A549 (cell line): ENCODE results near the gene SLC46A2. TPM values are rescaled to one million over a fixed set of nuclear protein-coding genes. Genes with fewer than 3 reads are reported as not detected.

Experiments
- ATAC-seq, 2 experiments: fragments of 200-7000 bp in 1 of 2; fragments of >200 bp in 1 of 2; cut with Nextera tagmentation in 1 of 2; cut with Tn5 transposase in 1 of 2; 3 replicates each; pipeline versions ENCODE4 v1.8.0 to v1.9.1; 2018 to 2020; ENCODE audit warnings: mild to moderate bottlenecking in 1 of 2, moderate library complexity in 1 of 2
- CTCF ChIA-PET: fragments of 300-600 bp; sonication (Branson Sonifier 250); formaldehyde crosslinking; extraction: SDS; loops from one replicate; lab custom pipeline; 2021; ENCODE audit warnings: antibody characterized with exemption, inconsistent platforms; lab: Yijun Ruan, JAX
- POLR2A ChIA-PET: fragments of 350-600 bp; formaldehyde crosslinking; extraction: SDS; loops from one replicate; lab custom pipeline; 2021; ENCODE audit warnings: antibody characterized with exemption, inconsistent platforms; lab: Yijun Ruan, JAX
- DNase-seq, 2 experiments: peaks; one replicate each; pipeline versions ENCODE4 v3.0.0 to v3.0.0-alpha.2; 2011 to 2016; ENCODE audit warnings: low read depth in 1 of 2, low spot score in 1 of 2
- FAIRE-seq: peaks from 2 replicates; lab custom pipeline; 2011; peaks lifted over from hg19 to GRCh38; lab: Jason Lieb, UNC
- H3K27ac ChIP-seq, 2 experiments: fragments of >200 bp; sonication (Bioruptor Twin); formaldehyde crosslinking; 3 replicates each; pipeline ENCODE4 v1.5.1; 2016 to 2017
- H3K4me1 ChIP-seq: fragments of >200 bp; sonication (Bioruptor Twin); formaldehyde crosslinking; 3 replicates; pipeline ENCODE4 v1.6.1; 2016
- H3K4me2 ChIP-seq: fragments of >200 bp; sonication (Bioruptor Twin); formaldehyde crosslinking; 3 replicates; pipeline ENCODE4 v1.6.1; 2016
- H3K4me3 ChIP-seq: fragments of >200 bp; sonication (Bioruptor Twin); formaldehyde crosslinking; 3 replicates; pipeline ENCODE4 v1.5.1; 2016
- H3K9me3 ChIP-seq: fragments of >200 bp; sonication (Bioruptor Twin); formaldehyde crosslinking; 3 replicates; pipeline ENCODE4 v1.6.1; 2016
- ATOH8 ChIP-seq: fragments of 250-450 bp; sonication (Bioruptor Pico); IDR thresholded peaks from 2 replicates; pipeline ENCODE4 v1.5.0; 2020; ENCODE audit warnings: low read depth, mild to moderate bottlenecking, moderate library complexity
- BCL3 ChIP-seq: fragments of >200 bp; sonication (Bioruptor Twin); formaldehyde crosslinking; IDR thresholded peaks from 3 replicates; pipeline ENCODE4 v1.6.1; 2016
- CBX2 ChIP-seq: fragments of 200-600 bp; sonication (generic); IDR thresholded peaks from 2 replicates; pipeline ENCODE4 v1.6.1; 2016; ENCODE audit warnings: low read depth, mild to moderate bottlenecking, borderline replicate concordance
- CTCF ChIP-seq: fragments of >200 bp; sonication (Bioruptor Twin); formaldehyde crosslinking; IDR thresholded peaks from 3 replicates; pipeline ENCODE4 v1.5.1; 2016
- EHMT2 ChIP-seq: fragments of 200-600 bp; sonication (generic); IDR thresholded peaks from 2 replicates; pipeline ENCODE4 v1.6.1; 2016; ENCODE audit warnings: antibody characterized with exemption, low read depth, mild to moderate bottlenecking, moderate library complexity
- ELK1 ChIP-seq: fragments of 150-350 bp; IDR thresholded peaks from 2 replicates; pipeline ENCODE4 v1.6.1; 2014; ENCODE audit warnings: low read depth, mild to moderate bottlenecking, low read length
- EP300 ChIP-seq, 2 experiments: fragments of >200 bp; sonication (Bioruptor Twin); formaldehyde crosslinking; IDR thresholded peaks; 2 replicates in 1 of 2; 3 replicates in 1 of 2; pipeline ENCODE4 v1.6.1; 2016 to 2017
- ESRRA ChIP-seq: fragments of 150-350 bp; IDR thresholded peaks from 2 replicates; pipeline ENCODE4 v1.6.1; 2014; ENCODE audit warnings: mild to moderate bottlenecking, low read length, borderline replicate concordance
- FOSB ChIP-seq: fragments of 250-450 bp; sonication (Bioruptor Pico); IDR thresholded peaks from 2 replicates; pipeline ENCODE4 v1.5.0; 2020; ENCODE audit warnings: mild to moderate bottlenecking, moderate library complexity
- FOXS1 ChIP-seq: fragments of 250-450 bp; sonication (Bioruptor Pico); IDR thresholded peaks from 2 replicates; pipeline ENCODE4 v1.5.0; 2020; ENCODE audit warnings: mild to moderate bottlenecking, moderate library complexity
- GATA3 ChIP-seq: IDR thresholded peaks from 2 replicates; pipeline ENCODE4 v1.6.1; 2012; ENCODE audit warnings: borderline replicate concordance
- HOXB13 ChIP-seq: fragments of 250-450 bp; sonication (Bioruptor Pico); IDR thresholded peaks from 2 replicates; pipeline ENCODE4 v1.5.0; 2020; ENCODE audit warnings: low read depth, mild to moderate bottlenecking, moderate library complexity
- HOXB5 ChIP-seq: fragments of 250-450 bp; sonication (Bioruptor Pico); IDR thresholded peaks from 2 replicates; pipeline ENCODE4 v1.5.0; 2020; ENCODE audit warnings: mild to moderate bottlenecking, moderate library complexity
- JUN ChIP-seq, 2 experiments: fragments of >200 bp; sonication (Bioruptor Twin); formaldehyde crosslinking; IDR thresholded peaks; 2 replicates in 1 of 2; 3 replicates in 1 of 2; pipeline ENCODE4 v1.6.1; 2016 to 2017
- KDM1A ChIP-seq: fragments of 200-600 bp; sonication (generic); IDR thresholded peaks from 2 replicates; pipeline ENCODE4 v1.6.1; 2016; ENCODE audit warnings: low read depth, mild to moderate bottlenecking
- KDM5A ChIP-seq: fragments of 200-600 bp; sonication (generic); IDR thresholded peaks from 2 replicates; pipeline ENCODE4 v1.6.1; 2016; ENCODE audit warnings: antibody characterized with exemption, mild to moderate bottlenecking
- MAFK ChIP-seq: fragments of 450-650 bp; IDR thresholded peaks from 2 replicates; pipeline ENCODE4 v1.6.1; 2014; ENCODE audit not compliant: partially characterized antibody
- MAX ChIP-seq: IDR thresholded peaks from 2 replicates; pipeline ENCODE4 v1.6.1; 2012
- MAZ ChIP-seq: fragments of 150-350 bp; IDR thresholded peaks from 2 replicates; pipeline ENCODE4 v1.6.1; 2014; ENCODE audit warnings: antibody characterized with exemption, low read depth, low read length, borderline replicate concordance
- PBX3 ChIP-seq: IDR thresholded peaks from 2 replicates; pipeline ENCODE4 v1.6.1; 2012
- PHF8 ChIP-seq: fragments of 200-600 bp; sonication (generic); IDR thresholded peaks from 2 replicates; pipeline ENCODE4 v1.6.1; 2016; ENCODE audit warnings: low read depth, mild to moderate bottlenecking, antibody characterized with exemption, moderate library complexity, borderline replicate concordance
- POLR2A ChIP-seq: IDR thresholded peaks from 2 replicates; pipeline ENCODE4 v1.6.1; 2012; ENCODE audit warnings: mild to moderate bottlenecking, low read length
- POLR2AphosphoS2 ChIP-seq: conservative IDR thresholded peaks from 2 replicates; pipeline ENCODE4 v1.6.1; 2012; ENCODE audit warnings: low read length, improper control_type of control experiment, inconsistent platforms
- RAD21 ChIP-seq, 2 experiments: fragments of >200 bp in 1 of 2; sonication (Bioruptor Twin) in 1 of 2; formaldehyde crosslinking in 1 of 2; IDR thresholded peaks in 1 of 2; conservative IDR thresholded peaks in 1 of 2; 2 replicates in 1 of 2; 3 replicates in 1 of 2; pipeline ENCODE4 v1.6.1; 2012 to 2018; ENCODE audit warnings: inconsistent platforms in 1 of 2
- RNF2 ChIP-seq: fragments of 200-600 bp; sonication (generic); IDR thresholded peaks from 2 replicates; pipeline ENCODE4 v1.6.1; 2016; ENCODE audit warnings: low read depth, mild to moderate bottlenecking, antibody characterized with exemption, moderate library complexity, borderline replicate concordance
- TFCP2L1 ChIP-seq: fragments of 250-450 bp; sonication (Bioruptor Pico); IDR thresholded peaks from 2 replicates; pipeline ENCODE4 v1.5.0; 2021; ENCODE audit warnings: mild to moderate bottlenecking
- ZC3H11A ChIP-seq: fragments of 450-650 bp; IDR thresholded peaks from 2 replicates; pipeline ENCODE4 v1.6.1; 2014; ENCODE audit warnings: antibody characterized with exemption, mild to moderate bottlenecking
- ZFP36 ChIP-seq: fragments of 450-650 bp; IDR thresholded peaks from 2 replicates; pipeline ENCODE4 v1.6.1; 2014; ENCODE audit warnings: borderline replicate concordance; ENCODE audit not compliant: partially characterized antibody
- ZSCAN20 ChIP-seq: fragments of 250-450 bp; sonication (Bioruptor Pico); IDR thresholded peaks from 2 replicates; pipeline ENCODE4 v1.8.0; 2022; ENCODE audit warnings: mild to moderate bottlenecking, moderate library complexity
- WGBS: methylation state at CpG from one replicate; pipeline ENCODE4 v1.1.6; 2017; ENCODE audit errors: missing lambda C conversion rate; 5-methylcytosine and 5-hydroxymethylcytosine counted together
- polyA plus RNA-seq, 4 experiments: library from polyadenylated mRNA; depleted of rRNA in 3 of 4; stranded (reverse); fragments of >200 nt; fragmentation: RNase III in 1 of 4; extraction: RNeasy Plus Mini Kit Qiagen cat#74134 plus additional on column Dnase treatment in 1 of 4; gene quantifications; 2 replicates in 3 of 4; 3 replicates in 1 of 4; pipeline ENCODE4 v1.2.3, GENCODE V29; 2011 to 2017

SLC46A2 gene
- polyA plus RNA-seq, 2 of the 4 experiments (the other 2 are of a cell fraction): not detected

- TF ChIP-seq MAZ (no peak), KDM5A (no peak), EP300 (IDR thresholded peaks at IDR 0.05) (no peak), FOXS1 (no peak), JUN (IDR thresholded peaks at IDR 0.05) (no peak), RAD21 (conservative IDR thresholded peaks at IDR 0.05 in 1 of 2, IDR thresholded peaks at IDR 0.05 in 1 of 2) (no peak), ZC3H11A (no peak), HOXB5 (CRISPR knock-in tag) (no peak), ESRRA (no peak), EHMT2 (no peak), MAX (no peak), BCL3 (no peak), PBX3 (no peak), CBX2 (no peak)
- Histone ChIP-seq H3K4me2 (no peak overlapping the region), H3K9me3 (no peaks in the 10 kb centered on the region), H3K27ac (no peak overlapping the region), H3K4me1 (no peaks in the 10 kb centered on the region), H3K4me3 (no peak overlapping the region)
- ATAC-seq (peak in 1 of 2 experiments; percentile 21; a peak in 1 of 6 replicates), FAIRE-seq (no peak), DNase-seq (peak in 1 of 2 experiments; percentile 18)
- 42% methylated on average over 5 of the region's 5 CpGs for WGBS
- ChIA-PET CTCF (interaction anchor here (0.7 to 2.4 kb wide), 5 partner anchors 10 to 771 kb away, joined by 3 to 8 read pairs (median 3); no protein-coding TSS in a partner anchor), POLR2A (no interaction called here)
Observed at GRCh38 chr9:112887381-112887780, 3.3 kb downstream of the SLC46A2 start.

- POLR2A ChIA-PET: no interaction called here
- ATAC-seq (no peak), DNase-seq (no peak), FAIRE-seq (no peak)
- WGBS: 78% methylated on average over 4 of the region's 4 CpGs
- Histone ChIP-seq H3K4me2 (no peak overlapping the region), H3K27ac (no peak overlapping the region), H3K9me3 (no peaks in the 10 kb centered on the region), H3K4me1 (no peaks in the 10 kb centered on the region), H3K4me3 (no peak overlapping the region)
- CTCF ChIA-PET: interaction anchor here (0.6 to 1.2 kb wide), 2 partner anchors 38 to 891 kb away, joined by 3 read pairs; no protein-coding TSS in a partner anchor
- TF ChIP-seq EP300 (IDR thresholded peaks at IDR 0.05): no peak
- TF ChIP-seq PHF8: no peak
- no peak for TF ChIP-seq TFCP2L1
- TF ChIP-seq ELK1: no peak
- no peak for TF ChIP-seq ZFP36
- TF ChIP-seq FOSB (CRISPR knock-in tag): no peak
- TF ChIP-seq ESRRA: no peak
- no peak for TF ChIP-seq RNF2
- TF ChIP-seq ATOH8 (CRISPR knock-in tag): no peak
- no peak for TF ChIP-seq CTCF
- TF ChIP-seq FOXS1: no peak
- no peak for TF ChIP-seq MAX
- no peak for TF ChIP-seq MAFK
- no peak for TF ChIP-seq HOXB13
- no peak for TF ChIP-seq KDM1A
- TF ChIP-seq POLR2AphosphoS2: no peak
- no peak for TF ChIP-seq ZSCAN20 (CRISPR knock-in tag)
- TF ChIP-seq POLR2A: no peak
- TF ChIP-seq GATA3: no peak
- no peak for TF ChIP-seq BCL3
Observed at GRCh38 chr9:112886351-112886750, 4.3 kb downstream of the SLC46A2 start.
